Ectodermal cell (in vitro differentiated cells): ENCODE results near the gene FLNC.

Experiments
- H3K27ac ChIP-seq: 2 replicates; pipeline ENCODE4 v1.7.0; 2013; ENCODE audit warnings: mild to moderate bottlenecking, low read depth, low read length; ENCODE audit not compliant: insufficient read depth, poor library complexity, severe bottlenecking
- H3K27me3 ChIP-seq: 2 replicates; pipeline ENCODE4 v1.7.0; 2013; ENCODE audit warnings: mild to moderate bottlenecking, low read length; ENCODE audit not compliant: insufficient read depth, control insufficient read depth, poor library complexity, severe bottlenecking
- H3K36me3 ChIP-seq: one replicate; pipeline ENCODE4 v1.7.0; 2013; ENCODE audit warnings: low read length; ENCODE audit not compliant: control insufficient read depth, insufficient read depth
- H3K4me1 ChIP-seq: one replicate; pipeline ENCODE4 v1.7.0; 2013; ENCODE audit warnings: low read length; ENCODE audit not compliant: control insufficient read depth, insufficient read depth
- H3K4me3 ChIP-seq: 2 replicates; pipeline ENCODE4 v1.7.0; 2013; ENCODE audit warnings: low read depth, low read length, control low read depth; ENCODE audit not compliant: insufficient read depth
- H3K9me3 ChIP-seq: 2 replicates; pipeline ENCODE4 v1.7.0; 2013; ENCODE audit warnings: mild to moderate bottlenecking, low read length, moderate library complexity; ENCODE audit not compliant: control insufficient read depth
- WGBS, 2 experiments: methylation state at CpG; one replicate each; pipeline ENCODE4 v1.1.7; 2013; ENCODE audit warnings: missing lambda C conversion rate in 2 of 2; 5-methylcytosine and 5-hydroxymethylcytosine counted together

Gene FLNC

DNA sequence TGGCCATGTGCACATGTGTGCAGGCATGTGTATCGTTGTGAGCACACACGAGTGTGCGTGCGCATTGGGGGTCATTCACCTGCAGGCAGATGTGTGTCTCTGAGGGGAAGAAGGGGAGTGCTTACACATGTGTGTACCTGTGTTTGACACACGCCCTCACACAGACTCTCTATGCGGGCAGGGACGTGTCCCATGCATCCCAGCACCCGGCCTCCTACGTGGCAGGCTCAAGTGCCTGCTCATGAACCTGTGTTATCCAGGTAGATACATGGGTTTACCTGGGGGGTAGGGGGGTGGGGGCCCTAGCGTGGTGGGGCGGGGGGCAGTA is 61.7 kb downstream of the FLNC start:
- no peaks in the 10 kb centered on the region for H3K4me1 ChIP-seq
- no peaks in the 10 kb centered on the region for H3K36me3 ChIP-seq
- 96% methylated on average over 9 to 10 of the region's 11 CpGs for WGBS, 2 experiments
- peaks cover 17% of the 10 kb centered on the region for H3K27me3 ChIP-seq
- no peak overlapping the region for H3K4me3 ChIP-seq
- no peak overlapping the region for H3K27ac ChIP-seq
- H3K9me3 ChIP-seq = no peaks in the 10 kb centered on the region

DNA sequence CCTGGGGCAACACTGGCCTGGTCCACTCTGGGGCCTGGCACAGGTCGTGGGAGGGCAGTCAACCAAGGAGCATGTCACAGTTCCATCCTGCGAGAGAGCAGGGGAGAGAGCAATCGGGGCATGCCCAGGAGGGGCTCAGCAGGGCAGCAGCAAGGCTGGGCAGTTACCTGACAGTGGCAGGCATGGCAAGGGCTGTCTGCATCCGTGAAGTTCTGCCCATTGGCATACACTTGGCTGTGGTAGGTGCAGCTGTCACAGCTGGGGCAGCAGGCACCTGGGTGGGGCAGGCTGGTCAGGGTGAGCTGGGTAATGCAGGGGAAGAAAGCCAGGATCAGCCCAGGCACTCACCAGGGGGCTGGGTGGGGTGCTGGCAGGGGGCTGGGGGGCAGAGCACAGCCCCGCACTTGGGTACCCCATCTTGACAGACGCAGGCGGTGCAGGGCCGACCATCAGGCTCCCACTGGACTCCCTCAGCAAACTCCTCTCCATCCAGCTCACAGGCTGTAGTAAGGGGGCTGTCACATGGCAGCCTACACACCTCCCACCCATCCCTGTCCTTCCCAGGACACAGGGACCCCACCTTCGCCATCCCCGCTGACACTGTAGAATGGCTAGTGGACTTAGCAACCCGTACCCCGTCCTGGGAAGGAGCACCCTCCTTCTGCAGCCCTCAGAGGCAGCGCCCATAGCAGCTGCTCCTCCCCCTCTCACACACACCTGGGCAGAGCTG is 62.5 kb downstream of the FLNC start:
- whole genome bisulfite sequencing, 2 experiments = 91 to 92% methylated on average over 13 of the region's 13 CpGs
- H3K4me3 ChIP-seq = no peak overlapping the region
- H3K36me3 ChIP-seq = no peaks in the 10 kb centered on the region
- peaks cover 17% of the 10 kb centered on the region for H3K27me3 ChIP-seq
- no peaks in the 10 kb centered on the region for H3K9me3 ChIP-seq
- H3K27ac ChIP-seq = no peak overlapping the region
- H3K4me1 ChIP-seq = no peaks in the 10 kb centered on the region

GRCh38 chr7:128893251-128894100 is 63.3 kb downstream of the FLNC start:
- 90 to 93% methylated on average over 23 of the region's 23 CpGs for WGBS, 2 experiments
- H3K4me3 ChIP-seq = no peak overlapping the region
- no peaks in the 10 kb centered on the region for H3K4me1 ChIP-seq
- no peaks in the 10 kb centered on the region for H3K9me3 ChIP-seq
- no peaks in the 10 kb centered on the region for H3K36me3 ChIP-seq
- H3K27ac ChIP-seq = no peak overlapping the region
- peaks cover 17% of the 10 kb centered on the region for H3K27me3 ChIP-seq

DNA sequence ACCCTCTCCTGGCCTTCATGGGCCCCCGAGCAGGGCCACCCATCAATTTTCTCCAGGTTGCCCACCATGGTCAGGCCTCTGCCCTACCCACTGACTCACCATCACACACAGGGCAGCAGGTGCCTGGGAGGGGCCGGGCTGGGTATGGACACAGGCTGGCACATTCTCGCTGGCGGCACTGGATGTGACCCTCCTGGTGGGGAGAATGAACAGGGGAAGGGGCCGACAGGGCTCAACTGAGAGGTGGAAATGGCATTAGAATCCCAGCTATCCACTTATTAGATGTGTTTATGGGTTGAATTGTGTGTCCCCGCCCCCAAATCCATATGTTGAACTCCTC is 63.9 kb downstream of the FLNC start:
- H3K36me3 ChIP-seq = no peaks in the 10 kb centered on the region
- peaks cover 17% of the 10 kb centered on the region for H3K27me3 ChIP-seq
- no peaks in the 10 kb centered on the region for H3K4me1 ChIP-seq
- no peak overlapping the region for H3K27ac ChIP-seq
- 92 to 94% methylated on average over 5 to 6 of the region's 6 CpGs for WGBS, 2 experiments
- no peaks in the 10 kb centered on the region for H3K9me3 ChIP-seq
- no peak overlapping the region for H3K4me3 ChIP-seq

- H3K4me3 ChIP-seq = no peak overlapping the region
- no peaks in the 10 kb centered on the region for H3K36me3 ChIP-seq
- H3K9me3 ChIP-seq = no peaks in the 10 kb centered on the region
- no peak overlapping the region for H3K27ac ChIP-seq
- H3K27me3 ChIP-seq = peaks cover 13% of the 10 kb centered on the region
- WGBS, 2 experiments = 88 to 93% methylated on average over 3 of the region's 3 CpGs
- H3K4me1 ChIP-seq = no peaks in the 10 kb centered on the region
Observed at GRCh38 chr7:128895320-128895719, 65.1 kb downstream of the FLNC start.

- Histone ChIP-seq H3K36me3 (no peaks in the 10 kb centered on the region), H3K9me3 (no peaks in the 10 kb centered on the region), H3K4me1 (no peaks in the 10 kb centered on the region), H3K27ac (no peak overlapping the region), H3K4me3 (no peak overlapping the region), H3K27me3 (no peaks in the 10 kb centered on the region)
Observed at GRCh38 chr7:128899392-128899791, 69.2 kb downstream of the FLNC start.

DNA sequence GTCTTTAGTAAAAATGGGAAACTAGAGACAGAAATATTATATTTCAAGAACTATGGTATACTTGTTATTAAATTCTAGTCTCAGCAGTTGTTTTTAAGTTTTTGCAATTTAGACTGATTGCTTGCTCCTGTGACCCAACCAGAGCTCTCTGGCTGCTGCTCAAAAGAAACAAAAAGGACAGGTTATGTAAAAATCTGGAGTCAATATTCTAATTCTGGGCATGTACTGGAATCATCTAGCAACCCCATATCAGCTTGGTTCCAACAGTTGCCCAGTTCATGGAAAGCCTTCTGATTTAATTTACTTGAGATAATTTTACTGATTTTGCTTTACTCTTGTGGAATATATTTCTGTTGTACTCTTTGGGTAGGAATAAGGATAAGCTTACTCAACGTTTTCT is 70.0 kb downstream of the FLNC start:
- no peaks in the 10 kb centered on the region for H3K36me3 ChIP-seq
- H3K27ac ChIP-seq = no peak overlapping the region
- 75 to 80% methylated on average over 1 of the region's 1 CpG for WGBS, 2 experiments
- no peak overlapping the region for H3K4me3 ChIP-seq
- no peaks in the 10 kb centered on the region for H3K27me3 ChIP-seq
- no peaks in the 10 kb centered on the region for H3K9me3 ChIP-seq
- H3K4me1 ChIP-seq = no peaks in the 10 kb centered on the region

- no peaks in the 10 kb centered on the region for H3K9me3 ChIP-seq
- no peaks in the 10 kb centered on the region for H3K36me3 ChIP-seq
- H3K4me1 ChIP-seq = no peaks in the 10 kb centered on the region
- no peaks in the 10 kb centered on the region for H3K27me3 ChIP-seq
- 87 to 89% methylated on average over 12 of the region's 12 CpGs for WGBS, 2 experiments
- no peak overlapping the region for H3K4me3 ChIP-seq
- no peak overlapping the region for H3K27ac ChIP-seq
Observed at GRCh38 chr7:128902761-128903585, 72.8 kb downstream of the FLNC start.

DNA sequence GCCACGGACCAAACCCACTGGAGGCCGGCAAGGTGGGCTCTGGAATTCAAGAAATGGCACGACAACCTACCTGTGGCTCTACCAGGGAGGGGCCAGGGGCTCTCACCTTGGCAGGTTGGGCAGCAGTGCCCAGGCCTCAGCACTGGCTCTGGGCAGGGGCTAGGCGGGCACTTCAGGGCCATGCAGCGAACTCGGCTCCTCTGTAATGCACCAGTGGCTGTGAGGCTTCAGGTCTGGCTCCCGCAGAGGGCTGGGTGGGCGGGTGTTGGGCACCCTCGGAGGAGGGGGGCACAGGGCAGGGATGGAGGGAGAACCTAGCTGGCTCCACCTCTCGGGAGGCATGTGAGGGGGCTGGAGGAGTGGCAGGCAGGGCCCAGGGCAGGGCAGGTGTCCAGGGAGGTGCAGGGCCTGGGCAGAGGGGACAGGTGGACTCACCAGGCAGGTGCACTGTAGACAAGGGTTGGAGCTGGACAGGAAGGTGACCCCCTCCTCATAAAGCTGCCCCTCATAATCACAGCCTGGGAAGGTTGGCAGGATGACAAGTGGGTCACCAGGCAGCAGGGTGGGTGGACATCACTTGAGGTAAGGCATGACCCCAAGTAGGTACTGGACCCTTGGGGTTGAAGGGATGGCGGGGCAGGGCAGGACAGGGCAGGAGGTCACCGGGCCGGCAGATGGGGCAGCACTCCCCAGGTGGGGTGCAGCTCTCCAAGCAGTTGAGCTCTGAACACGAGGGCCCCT is 73.6 kb downstream of the FLNC start:
- Histone ChIP-seq H3K4me1 (peaks cover 2% of the 10 kb centered on the region), H3K4me3 (no peak overlapping the region), H3K36me3 (no peaks in the 10 kb centered on the region), H3K9me3 (no peaks in the 10 kb centered on the region), H3K27me3 (no peaks in the 10 kb centered on the region), H3K27ac (no peak overlapping the region)
- 90% methylated on average over 14 of the region's 14 CpGs for WGBS, 2 experiments
